GF-D8 (cell line): ENCODE results near the gene ACADS.

ENCODE experiments used
- DNase-seq: peaks from one replicate; lab custom pipeline; 2025; lab: John Stamatoyannopoulos, UW

ACADS gene

DNA sequence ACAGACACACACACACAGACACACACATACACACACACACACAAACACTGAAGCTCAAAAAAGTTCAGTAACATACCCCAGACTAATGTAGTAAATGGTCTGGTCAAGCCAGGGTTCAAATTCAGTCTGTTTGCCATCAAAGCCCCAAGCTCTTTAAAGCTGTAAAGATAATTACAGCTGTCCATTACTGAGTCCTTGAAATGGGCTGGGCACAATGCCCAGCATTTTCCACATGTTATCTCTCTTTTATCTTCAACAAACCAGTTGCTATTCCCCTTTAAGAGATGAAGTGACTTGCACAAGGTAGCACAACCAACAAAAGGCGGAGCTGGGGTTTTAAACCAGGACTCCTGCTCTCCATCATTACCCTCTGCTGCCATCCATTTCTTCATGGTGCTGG is 23.0 kb upstream of the ACADS start:
- no peak for DNase-seq

DNA sequence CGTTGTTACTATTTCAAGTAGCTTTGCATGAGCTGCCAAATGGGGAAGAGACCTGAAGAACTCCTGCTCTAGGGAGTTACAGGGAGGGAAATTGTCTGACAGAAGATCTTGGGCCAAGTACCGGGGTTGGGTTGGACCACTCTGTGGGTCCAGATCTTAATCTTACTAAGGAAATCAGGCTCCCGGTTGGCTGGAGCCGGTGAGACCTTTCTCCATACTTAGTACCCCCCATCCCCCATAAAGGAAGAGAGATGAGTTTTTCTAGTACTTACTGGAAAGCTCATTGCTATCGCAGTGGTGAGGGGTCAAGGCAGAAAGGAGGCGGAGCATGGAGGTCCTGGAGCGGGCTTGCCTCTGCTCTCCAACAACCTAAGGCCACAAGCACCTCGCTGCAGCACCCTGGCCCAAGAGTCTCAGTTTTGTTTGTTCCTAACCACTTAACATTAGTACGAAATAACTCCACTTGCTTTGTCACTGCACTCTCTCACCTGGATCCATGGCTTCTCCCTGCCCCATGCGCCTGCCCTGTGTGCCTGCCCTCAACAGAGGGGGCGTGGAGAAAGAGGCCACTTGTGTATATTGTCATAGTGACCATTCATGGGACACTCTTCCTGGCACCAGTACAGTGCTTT is 22.2 kb upstream of the ACADS start:
- DNase-seq = no peak

DNA sequence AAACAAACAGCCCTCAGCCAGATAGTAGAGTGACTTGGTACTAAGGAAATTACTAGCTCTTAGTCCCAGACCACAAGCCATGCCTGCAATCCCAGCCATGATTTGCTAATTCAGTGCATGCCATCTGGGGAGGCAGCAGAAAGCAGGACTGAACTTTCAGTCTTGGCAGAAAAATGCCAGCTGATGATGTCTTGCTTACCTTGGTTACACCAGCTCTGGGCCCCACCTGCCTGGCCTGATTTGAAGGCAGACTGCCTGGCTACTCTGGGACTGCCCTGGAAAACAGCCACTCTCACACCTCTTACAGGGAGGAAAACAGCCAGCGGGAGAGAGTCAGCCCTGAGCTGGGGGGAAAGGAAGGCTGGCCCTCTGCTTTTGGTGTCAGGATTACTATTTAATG is 20.0 kb upstream of the ACADS start:
- no peak for DNase-seq

DNA sequence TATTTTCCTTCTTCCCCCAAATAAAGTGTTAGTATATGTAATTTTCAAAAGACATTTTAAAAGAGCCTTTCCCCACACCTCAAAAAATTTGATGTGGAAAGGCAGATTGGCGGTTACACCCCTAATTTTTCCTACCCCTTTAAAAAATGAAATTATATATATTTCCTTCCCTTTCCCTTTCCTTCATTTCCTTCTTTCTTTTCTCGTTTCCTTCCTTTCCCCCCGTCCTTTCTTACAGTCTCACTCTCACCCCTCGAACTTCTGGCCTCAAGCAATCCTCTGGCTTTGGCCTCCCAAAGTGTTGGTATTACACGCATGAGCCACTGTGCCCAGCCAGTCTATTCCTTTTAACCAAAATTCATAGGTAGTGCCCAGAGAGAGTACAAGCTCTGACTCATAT is 19.6 kb upstream of the ACADS start:
- no peak for DNase-seq

DNA sequence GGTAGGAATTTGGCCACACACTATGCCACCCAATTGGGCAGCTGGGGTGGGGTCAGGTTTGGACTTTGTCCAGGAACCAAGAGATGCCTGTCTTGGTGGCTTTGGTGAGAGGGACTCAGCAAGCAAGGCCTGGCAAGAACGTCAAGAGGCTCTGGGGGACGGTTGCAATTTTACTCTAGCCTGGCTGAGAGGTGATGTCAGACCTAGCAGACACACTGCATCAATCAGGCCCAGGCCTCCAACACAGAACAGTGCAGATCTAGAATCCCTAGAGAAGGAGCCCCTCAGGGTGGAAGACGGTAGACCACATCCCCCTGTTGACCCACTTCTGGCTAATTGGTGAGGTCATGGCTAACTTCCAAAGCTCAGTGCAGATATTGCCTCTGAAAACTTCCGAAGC is 17.0 kb upstream of the ACADS start:
- no peak for DNase-seq

DNA sequence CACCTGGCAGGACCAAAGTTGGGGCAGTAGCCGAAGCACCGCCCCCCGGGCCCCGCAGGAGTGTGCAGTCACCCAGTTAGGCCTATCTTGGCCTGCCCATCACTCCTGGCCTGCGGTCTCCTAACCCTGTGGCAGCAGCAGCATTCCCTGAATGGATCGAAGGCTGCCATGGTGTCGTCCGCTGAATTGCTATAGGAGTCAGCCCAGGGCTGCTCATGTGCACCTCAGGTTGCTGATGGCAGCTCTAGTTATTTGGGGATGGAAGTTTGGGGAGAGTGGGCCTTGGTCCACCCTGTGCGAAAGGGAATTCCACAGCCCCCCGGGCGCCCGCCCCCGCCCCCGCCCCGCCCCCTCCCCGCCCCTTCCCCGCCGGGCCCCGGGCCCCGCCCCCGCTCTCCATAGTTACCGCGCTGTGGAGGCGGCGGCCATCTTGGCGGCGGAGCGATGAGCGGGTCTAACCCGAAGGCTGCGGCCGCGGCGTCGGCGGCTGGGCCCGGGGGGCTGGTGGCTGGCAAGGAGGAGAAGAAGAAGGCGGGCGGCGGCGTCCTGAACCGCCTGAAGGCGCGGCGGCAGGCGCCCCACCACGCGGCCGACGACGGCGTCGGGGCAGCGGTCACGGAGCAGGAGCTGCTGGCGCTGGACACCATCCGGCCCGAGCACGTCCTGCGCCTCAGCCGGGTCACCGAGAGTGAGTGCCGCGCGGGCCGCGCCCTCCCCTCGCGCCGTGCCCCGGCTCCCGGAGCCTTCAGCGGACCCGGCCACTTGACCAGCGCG is 15.4 kb upstream of the ACADS start, which contains the start of gene UNC119B:
UNC119B (plus strand) TSS at position 428 of the 774 bp plus-strand sequence; CDS start at position 445, 17 bp downstream.
- no peak for DNase-seq

DNA sequence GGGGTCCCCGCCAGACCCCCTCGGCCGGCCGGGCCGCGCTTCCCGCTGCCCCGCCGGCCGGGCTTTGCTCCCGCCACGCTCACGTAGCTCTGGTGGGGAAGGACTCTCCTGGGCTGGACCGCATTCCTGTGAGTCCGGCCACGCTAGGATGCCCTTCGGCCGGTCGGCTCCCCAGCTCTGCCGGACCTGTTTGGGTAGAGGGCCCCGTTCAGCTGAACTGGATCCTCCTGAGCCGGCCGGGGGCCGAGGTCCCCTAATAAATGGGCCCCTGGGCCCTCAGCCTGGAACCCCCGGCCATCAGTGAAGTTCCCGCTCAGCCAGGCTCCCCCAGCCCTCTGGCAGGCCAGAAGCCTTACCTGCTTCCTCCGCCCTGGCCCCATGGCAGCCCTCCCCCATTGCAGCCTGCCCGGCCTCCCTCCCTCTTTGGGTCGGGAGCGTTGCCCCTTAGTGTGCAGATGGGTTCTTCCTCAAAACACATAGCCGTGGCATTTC is 14.8 kb upstream of the ACADS start:
- no peak for DNase-seq

DNA sequence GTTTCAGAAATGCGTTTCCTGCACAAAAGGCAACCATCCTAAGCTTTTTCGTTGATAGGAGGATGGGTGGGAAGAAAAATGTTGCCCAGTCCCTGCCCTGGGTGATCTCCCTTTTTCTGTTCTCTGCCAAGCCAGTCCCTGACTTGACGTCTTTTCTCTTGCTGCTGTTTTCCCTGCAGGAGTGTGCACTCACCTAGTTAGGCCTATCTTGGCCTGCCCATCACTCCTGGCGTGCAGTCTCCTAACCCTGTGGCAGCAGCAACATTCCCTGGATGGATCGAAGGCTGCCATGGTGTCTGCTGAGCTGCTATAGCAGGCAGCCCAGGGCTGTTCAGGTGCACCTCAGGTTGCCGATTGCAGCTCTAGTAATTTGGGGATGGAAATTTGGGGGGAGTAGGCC is 14.2 kb upstream of the ACADS start:
- DNase-seq = no peak

DNA sequence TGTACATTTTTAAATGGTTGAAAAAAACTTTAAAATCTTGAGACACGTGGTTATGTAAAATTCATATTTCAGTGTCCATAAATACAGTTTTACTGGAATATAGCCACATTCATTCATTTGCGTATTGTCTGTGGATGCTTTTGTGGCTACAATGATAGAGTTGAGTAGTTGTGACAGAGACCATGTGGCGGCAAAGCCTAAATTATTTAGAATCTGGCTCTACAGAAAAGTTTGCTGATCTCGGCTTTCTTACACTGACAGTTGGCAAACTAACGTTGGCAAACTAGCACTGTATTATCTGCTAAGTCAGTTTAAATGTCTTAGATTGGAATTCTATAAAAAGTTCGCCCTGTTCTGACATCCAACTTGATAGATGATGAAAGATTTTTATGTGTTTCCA is 13.0 kb upstream of the ACADS start:
- DNase-seq = no peak

DNA sequence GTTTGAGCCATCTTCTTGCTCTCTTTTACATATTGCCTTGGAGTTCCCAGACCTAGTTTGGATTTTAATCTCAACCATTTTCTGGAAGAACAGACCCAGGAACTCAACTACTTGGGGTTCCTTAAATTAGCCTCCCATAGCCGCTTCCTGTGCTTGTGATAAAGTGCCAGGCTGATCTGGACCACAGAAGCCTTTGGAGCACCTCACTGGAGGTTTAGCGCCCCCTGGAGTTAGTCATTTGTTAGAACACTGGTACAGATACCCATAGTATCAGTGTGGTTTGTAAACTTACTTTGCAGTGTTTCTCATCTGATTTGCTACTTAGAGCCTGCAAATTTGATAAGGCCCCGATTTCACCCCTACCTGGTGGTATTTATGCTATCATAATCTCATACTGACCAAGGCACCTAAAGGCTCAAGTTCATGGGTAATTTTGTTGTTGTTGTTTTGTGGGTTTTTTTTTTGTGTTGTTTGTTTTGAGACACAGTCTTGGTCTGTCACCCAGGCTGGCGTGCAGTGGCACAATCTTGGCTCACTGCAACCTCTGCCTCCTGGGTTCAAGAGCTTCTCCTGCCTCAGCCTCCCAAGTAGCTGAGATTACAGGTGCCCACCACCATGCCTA is 11.7 kb upstream of the ACADS start:
- peak; percentile 55 for DNase-seq

DNA sequence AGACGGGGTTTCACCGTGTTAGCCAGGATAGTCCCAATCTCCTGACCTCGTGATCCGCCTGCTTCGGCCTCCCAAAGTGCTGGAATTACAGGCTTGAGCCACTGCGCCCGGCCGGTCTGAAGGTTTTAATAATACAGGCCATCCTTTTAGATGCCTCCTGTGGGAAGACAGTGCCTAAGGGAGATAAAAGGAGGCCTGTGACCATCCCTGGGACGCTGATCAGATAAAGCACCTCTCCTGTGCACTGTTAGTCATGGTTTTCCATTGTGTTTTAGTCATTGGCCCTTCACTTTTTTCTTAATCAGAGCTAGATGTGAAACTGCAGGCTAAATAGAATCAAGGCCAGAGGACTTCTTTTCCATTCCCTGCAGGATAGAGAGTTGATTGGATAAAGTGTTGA is 7.6 kb upstream of the ACADS start:
- no peak for DNase-seq

DNA sequence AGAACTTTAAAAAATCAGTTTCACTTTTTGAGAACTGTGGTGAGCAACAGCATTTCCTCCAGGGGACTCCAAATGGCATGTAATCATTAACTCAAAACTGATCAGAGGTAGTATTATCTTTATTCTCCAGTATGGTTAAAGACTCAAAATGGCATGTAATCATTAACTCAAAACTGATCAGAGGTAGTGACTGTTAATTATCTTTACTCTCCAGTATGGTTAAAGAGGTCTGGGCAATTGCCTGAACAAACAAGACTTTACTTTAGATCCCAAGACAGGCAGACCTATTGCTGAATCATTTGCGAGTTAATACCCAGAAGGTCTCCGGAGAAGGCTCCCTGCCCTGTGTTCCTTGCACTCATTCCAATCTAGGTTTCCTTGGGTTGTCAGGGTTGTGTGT is 6.6 kb upstream of the ACADS start:
- DNase-seq = no peak

DNA sequence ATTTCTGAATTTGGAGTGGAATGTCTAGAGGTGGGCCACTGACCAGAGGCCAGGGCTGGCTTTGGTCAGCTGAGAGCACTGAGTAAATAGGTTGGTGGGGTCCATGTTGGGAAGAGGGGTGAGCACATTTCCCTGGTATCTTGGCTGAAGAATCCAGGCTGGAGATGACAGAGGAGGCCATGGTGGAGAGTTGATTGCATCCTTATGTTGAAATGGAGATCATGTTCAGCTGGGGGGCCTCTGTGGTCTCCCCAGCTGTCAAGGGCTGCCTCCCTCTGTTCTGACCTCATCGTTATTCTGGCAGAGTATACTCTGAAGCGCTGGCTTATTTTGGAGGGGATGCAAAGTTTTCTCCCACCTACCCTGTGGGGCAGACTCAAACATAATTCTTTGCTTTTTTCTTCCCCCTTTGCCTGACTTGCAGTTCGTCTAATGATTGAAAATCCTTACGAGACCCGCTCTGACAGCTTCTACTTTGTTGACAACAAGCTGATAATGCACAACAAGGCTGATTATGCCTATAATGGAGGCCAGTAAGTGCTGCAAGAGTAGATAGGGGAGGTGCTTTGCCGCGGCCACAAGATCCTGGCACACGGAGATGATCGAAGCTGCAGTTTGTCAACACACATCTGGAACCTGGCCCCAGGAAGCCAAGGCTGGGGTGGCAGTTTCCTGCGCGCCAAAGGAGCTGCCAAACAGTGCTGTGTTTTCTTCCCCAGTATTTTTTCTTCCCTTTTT is 6.0 kb upstream of the ACADS start:
- peak; percentile 29 for DNase-seq

DNA sequence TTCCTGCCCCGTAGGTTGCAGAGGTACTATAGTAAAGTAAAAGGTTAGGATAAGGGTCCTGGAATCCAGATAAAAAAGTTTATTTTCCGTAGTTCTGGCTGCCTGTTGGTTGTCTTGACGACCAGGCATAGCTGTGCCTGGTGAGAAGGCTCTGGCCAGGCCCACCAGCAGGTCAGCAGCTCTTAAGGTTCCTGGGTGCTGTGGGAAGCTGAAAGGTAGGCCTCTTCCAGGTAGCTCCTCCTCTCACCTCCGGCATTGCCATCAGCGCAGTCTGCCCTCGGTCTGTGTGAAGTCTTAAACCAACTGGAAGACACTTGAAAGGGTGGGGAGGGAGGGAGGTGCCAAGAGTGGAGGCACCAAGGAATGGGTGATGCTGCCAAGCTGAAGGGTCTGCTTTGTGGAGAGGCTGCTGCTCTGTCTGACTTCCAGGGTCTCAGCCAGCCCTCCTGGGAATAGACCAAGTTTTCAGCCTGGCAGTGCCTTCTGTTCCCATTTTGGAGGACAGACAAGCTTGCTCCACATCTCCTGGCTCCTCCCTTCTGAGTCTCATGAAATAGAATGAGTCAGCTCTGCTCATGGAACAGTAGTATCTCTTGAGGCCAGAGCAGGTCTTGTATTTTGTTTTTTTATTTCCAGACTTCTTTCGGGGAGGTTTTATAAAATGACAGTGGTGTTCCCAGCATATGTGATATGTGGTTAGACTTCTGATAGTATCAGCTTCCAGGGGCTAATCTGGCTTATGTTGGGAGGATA is 5.2 kb upstream of the ACADS start:
- DNase-seq = peak; percentile 45

DNA sequence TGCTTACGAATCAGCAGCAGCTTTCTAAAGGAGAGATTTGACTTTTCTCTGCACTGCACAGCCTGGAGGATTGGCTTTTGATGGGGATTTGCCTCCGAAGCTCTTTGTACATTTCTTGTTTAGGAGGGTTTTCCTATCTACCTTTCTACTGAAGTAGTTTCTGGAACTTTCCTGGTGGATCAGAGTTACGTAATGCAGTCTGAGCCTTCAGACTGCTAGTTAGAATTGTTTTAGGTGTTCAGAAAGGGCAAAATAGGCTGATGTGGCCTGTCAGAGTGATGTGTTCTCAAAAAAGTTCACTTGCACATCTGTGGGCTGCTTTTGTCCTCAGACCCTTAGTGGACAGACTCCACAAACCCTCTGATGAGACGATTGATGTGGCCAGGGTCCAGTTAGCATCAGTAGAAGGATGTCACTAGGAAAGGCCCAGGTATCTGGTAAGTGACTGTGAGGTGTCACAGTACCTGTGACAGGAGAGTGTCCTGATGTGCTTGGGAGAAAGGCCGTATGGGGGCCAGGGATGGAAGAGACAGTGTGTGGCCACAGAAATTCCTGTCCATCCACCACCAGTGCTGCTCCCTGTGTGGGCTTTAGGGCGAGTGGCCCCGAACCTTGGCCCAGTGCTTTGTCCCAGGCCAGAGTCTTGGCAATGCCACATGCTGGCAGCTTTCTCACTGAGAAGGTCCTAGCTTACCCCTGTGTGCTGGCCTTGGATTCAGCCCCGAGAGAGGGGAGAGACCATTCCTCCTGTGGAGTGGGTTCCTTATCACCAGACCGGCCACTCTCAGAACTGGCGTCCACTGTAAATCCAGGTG is 4.4 kb upstream of the ACADS start:
- DNase-seq = no peak

DNA sequence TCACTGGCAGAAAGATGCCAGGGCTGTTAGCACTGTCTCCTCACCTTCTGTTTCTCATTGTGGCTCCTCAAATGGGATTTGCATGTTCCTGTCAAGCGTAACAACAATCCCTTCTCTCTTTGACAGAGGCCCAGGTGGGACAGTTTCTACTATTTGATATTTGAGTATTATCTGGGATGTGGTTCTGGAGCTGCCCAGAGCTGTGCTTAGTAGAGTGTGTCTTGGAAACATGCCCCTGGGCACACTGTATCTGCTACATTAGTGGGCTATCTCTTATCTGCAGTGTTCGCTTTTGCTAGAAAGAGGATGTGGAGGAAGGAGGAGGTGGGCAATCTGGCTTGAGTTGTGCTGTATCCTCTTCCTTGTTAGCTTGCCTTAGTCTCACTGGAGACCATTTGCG is 3.8 kb upstream of the ACADS start:
- DNase-seq = no peak

DNA sequence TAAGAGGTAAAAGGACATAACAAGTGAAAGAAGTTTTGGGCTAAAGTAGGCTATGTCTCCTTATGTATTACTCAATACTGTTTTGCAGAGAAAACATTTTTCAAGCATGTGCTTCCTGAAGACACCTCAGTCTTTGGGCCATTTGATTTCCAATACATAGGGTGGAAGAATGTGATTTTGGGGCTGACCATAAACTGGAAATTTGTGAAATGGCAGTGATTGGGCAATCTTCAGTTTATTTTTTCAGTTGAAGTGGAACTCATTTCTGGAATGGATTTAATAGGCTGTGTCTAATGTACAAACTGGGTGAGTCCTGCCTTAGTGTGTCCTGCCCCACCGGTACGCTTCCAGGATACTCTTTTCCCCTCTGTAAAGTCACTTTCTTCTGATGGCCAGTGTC is 2.8 kb upstream of the ACADS start:
- no peak for DNase-seq

DNA sequence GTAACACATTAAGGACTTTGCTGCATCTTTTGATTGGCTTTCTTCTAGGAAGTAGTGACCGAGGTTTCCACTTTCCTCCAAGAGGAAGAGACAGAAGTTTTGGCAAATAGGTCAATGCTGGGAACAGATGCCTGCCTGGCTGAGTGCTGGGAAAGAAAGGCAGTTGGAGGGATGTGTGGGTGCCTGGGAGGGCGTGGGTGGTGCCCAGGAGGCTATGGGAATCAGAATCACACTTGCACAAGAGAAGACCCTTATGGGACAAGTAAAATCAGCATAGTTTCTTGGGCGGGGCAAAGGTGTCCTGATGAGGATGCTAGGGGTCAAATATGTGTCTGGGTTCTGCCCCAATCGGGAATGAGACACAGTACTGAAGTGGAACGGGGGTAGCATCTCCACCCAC is 906 bp upstream of the ACADS start:
- DNase-seq = no peak

DNA sequence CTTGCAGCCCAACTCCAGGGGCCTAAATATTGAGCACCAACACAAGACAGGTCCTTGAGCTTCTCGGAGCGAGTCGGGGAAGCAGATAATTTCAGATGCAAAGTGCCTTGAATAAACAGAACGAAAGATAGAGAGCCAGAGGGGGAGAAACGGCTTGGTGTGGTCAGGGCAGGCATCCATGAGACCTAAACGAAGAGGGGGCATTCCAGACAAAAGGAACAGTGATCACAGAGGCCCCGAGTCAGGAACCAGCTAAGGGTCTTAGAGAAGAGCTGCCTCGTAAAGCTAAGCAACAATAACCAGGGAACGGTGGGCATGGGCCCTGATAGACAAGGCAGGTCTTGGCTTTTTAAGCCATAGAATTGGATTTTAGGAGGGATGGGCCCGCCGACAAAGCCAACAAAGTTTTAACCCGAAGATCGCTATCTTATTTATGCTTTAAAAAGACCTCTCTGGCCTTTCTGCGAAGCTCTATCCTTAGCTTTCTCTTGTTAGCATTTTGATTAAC is 421 bp upstream of the ACADS start:
- DNase-seq = no peak

DNA sequence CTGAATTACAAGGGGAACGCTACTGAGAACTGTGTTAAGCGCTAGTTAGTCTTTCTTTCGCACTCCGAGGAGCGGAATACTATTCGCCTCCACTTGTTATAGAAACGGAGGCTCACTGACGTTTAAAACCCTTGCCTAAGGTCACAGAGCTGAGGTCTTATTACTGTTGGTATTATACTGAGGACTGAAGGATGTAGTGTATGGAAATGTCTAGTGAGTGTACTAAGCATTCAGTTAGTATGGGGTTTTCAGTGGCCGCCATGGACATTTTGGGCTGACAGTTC is 826 bp downstream of the ACADS start:
- no peak for DNase-seq

DNA sequence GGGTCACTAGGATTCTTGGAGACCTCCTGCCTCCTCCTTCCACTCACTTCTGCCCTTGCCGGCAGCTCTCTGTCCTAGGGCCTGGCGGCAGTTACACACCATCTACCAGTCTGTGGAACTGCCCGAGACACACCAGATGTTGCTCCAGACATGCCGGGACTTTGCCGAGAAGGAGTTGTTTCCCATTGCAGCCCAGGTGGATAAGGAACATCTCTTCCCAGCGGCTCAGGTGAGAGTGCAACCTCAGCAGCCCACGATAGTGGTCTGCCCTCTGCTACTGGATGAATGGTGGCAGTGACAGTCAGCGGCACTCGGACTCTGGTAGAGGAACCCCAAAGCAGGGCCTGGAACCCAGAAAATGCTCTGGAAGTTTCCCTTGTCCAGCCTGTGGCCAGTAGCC is 1.3 kb downstream of the ACADS start:
- no peak for DNase-seq
